Keratinocyte (primary cell): Measurements from ENCODE around the gene SPHK1.

Experiments used
- CTCF ChIP-seq, 3 experiments: IDR thresholded peaks in 1 of 3; conservative IDR thresholded peaks in 1 of 3; optimal IDR thresholded peaks in 1 of 3; 2 replicates in 2 of 3; 3 replicates in 1 of 3; pipeline versions ENCODE3 to v1.5.1; 2011; ENCODE audit warnings: low read length in 3 of 3, mild to moderate bottlenecking in 3 of 3, moderate library complexity in 2 of 3, control low read depth in 1 of 3, inconsistent platforms in 1 of 3; ENCODE audit not compliant: insufficient read depth in 2 of 3; ENCODE audit errors: extremely low read depth in 1 of 3
- EZH2 ChIP-seq: IDR thresholded peaks from one replicate; pipeline ENCODE4 v1.6.1; 2012; ENCODE audit warnings: inconsistent platforms, mild to moderate bottlenecking, low read length, moderate library complexity

DNA sequence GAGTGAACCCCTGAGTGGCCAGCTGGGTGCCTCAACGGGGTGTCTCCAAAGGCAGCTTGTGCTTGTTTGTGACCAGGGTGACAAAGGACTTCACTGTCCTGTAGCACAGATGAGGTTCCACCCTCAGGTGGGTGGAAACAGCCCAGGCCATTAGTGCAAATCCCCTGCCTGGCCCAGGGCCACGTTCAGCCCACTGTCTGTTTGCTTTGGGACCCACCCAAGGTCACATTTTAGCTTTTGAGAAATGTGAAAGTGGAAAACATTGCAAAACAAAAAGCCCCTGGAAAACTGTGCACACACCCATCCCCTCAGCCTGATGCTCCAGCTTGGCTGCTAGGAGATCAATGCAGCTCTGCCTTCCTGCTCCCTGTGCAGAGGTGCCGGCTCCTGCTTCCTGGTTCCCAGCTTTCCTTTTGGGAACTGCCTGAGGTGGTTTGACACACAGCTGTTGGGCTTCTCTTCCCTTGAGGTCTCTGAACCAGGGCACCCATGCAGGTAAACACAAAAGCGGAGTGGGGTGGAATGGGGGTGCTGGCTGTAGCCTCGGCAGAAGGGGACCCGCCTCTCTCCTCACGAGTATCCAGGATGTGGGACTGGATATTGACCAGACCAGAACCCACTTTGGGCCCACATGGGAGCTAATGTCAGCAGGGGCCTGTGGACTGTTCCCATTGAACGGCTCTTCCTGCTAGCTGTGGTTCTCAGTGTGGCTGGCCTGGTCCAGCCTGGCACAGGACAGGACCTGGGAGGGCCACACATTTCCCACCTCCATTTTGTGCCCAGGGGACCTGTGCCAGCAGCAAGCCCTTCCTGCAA is 7.9 kb upstream of the SPHK1 start:
- no peak for TF ChIP-seq CTCF (optimal IDR thresholded peaks at IDR 0.05 in 1 of 3, IDR thresholded peaks at IDR 0.05 in 1 of 3, conservative IDR thresholded peaks at IDR 0.05 in 1 of 3; ENCODE audit: extremely low read depth in 1 of 3, insufficient read depth in 2 of 3, low read length in 3 of 3)
- no peak for TF ChIP-seq EZH2
